ENCODE results near the gene TESK2.

The TESK2 gene

GRCh38 chr1:45331436-45332345, 159.3 kb downstream of the TESK2 start:
- DNase-seq = no peak

DNA sequence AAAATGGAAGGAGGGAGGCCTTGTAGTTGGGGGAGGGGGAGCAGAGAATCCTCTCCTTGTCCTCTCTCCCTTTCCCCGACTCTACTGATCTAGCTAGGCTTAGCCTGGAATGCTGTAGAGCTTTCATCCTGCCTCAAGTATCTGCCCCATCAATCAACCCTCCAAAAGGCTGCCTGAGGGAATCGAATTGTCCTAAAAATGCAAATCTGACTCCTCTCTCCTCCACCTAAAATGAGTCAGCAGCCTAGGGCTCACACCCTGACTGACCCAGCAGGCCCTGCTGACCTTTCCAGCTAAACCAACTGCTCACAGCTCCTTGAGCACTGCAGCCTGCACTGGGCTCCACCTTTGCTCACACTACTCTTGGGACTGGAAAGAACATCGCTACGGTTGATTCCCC, 161.5 kb downstream of the TESK2 start:
- no peak for DNase-seq

- DNase-seq = no peak
Measured at GRCh38 chr1:45328680-45329079, 162.3 kb downstream of the TESK2 start.

DNA sequence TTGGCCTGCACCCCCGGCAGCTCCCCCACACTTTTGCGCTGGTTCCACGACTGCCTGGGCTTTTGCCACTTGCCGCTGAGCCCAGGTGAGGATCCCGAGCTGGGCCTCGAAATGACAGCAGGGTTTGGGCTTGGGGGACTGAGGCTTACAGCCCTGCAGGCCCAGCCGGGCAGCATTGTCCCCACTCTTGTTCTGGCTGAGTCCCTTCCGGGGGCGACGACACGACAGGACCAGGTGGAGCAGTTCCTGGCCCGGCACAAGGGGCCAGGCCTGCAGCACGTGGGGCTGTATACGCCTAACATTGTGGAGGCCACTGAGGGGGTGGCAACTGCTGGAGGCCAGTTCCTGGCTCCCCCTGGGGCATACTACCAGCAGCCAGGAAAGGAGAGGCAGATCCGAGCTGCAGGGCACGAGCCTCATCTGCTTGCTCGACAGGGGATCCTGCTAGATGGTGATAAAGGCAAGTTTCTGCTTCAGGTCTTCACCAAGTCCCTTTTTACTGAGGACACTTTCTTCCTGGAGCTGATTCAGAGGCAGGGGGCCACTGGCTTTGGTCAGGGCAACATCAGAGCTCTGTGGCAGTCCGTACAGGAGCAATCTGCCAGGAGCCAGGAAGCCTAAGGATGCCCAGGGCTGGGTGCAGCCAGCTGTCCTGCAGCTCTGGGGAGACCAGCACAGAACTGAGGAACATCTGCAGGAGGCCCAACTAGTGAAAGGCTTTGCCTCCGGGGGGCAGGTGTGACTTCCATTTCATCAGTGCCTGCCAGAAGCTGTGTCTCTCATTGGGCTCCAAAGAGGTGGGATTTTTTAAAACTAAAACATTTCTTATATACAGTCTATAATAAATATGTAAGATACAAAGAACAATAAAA, 163.1 kb downstream of the TESK2 start:
- DNase-seq = peak; percentile 35

DNA sequence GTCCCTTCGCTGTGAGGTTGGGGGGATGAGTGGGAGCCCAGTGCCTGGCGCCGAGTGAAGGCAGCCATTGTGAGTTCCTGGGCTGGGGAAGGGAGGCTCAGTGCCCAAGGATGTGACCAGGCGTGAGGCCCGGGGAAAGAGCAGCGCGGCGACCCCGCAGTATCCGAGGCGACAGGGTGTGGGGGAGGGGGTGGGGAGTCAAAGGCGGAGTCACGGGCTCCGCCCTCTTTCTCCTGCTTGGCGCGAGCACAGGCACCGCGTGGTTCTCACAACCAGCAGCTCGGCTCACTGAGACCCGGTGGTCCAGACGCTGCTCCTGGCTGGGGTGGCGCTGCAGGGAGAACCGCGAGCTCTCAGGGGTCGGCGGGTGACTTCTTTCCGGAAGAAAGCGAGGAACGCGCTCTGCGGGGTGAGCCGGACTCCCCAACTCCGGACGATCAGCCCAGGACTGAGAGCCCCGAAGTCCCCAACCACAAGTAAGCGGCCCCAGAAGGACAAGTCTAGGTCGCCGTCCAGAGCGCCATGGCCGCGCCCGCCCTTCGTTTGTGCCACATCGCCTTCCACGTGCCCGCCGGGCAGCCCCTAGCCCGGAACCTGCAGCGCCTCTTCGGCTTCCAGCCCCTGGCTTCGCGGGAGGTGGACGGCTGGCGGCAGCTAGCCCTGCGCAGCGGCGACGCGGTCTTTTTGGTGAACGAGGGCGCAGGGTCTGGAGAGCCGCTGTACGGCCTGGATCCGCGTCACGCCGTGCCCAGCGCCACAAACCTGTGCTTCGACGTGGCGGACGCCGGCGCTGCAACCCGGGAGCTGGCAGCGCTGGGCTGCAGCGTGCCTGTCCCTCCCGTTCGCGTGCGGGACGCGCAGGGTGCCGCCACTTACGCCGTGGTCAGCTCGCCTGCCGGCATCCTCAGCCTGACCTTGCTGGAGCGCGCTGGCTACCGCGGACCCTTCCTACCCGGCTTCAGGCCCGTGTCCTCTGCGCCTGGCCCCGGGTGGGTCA, 164.0 kb downstream of the TESK2 start, which contains the start of gene HPDL:
Gene HPDL, plus strand, starts transcription at position 269 of the 997 bp plus-strand sequence. Its CDS starts 254 bp downstream, at position 523.
- DNase-seq = peak; percentile 43

DNA sequence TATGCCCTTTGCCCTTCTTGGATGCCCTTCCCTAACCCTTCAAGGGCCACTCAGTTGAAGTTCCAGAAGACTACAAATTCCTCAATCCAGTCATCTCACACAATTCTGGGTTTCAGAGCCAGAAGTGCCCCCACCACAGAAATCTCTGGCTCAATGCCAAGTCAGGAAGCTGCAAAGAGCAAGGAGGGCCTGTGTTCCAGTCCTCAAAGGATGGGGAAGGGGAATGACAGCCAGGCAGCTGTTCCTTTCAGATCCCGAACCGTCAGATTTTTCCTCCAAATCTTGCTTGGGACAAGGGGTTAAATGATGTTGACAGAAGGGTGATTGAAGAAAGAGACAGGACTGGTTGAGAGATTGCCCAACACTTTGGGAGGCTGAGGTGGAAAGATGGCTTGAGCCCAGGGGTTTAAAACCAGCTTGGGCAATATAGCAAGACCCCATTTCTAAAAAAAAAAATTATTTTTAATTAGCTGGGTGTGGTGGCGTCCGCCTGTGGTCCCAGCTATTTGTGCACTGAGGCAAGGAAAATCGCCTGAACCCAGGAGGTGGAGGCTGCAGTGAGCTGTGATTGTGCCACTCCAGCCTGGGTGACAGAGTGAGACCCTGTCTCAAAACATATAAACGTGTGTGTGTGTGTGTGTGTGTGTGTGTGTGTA, 165.0 kb downstream of the TESK2 start:
- DNase-seq = peak; percentile 36

- no peak for DNase-seq
Measured at GRCh38 chr1:45322486-45323040, 168.4 kb downstream of the TESK2 start.

DNA sequence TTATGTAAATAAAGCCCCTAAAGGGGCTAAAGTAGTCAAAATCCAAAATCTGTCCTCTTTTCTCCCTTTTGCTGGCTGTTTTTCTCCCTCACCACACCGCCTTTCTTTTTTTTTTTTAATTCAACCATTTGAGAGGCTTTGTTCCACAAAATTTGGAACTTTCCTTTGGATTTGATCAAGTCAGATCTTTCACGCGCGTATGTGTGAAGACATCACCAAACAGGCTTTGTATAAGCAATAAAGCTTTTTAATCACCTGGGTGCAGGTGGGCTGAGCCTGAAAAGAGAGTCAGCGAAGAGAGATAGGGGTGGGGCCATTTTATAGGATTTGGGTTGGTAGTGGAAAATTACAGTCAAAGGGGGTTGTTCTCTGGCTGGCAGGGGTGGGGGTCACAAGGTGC, 169.5 kb downstream of the TESK2 start:
- DNase-seq = no peak

- no peak for DNase-seq
Measured at GRCh38 chr1:45319761-45320160, 171.2 kb downstream of the TESK2 start.

- no peak for DNase-seq
Measured at GRCh38 chr1:45317166-45317565, 173.8 kb downstream of the TESK2 start.

GRCh38 chr1:45314266-45314665, 176.7 kb downstream of the TESK2 start:
- DNase-seq = no peak

DNA sequence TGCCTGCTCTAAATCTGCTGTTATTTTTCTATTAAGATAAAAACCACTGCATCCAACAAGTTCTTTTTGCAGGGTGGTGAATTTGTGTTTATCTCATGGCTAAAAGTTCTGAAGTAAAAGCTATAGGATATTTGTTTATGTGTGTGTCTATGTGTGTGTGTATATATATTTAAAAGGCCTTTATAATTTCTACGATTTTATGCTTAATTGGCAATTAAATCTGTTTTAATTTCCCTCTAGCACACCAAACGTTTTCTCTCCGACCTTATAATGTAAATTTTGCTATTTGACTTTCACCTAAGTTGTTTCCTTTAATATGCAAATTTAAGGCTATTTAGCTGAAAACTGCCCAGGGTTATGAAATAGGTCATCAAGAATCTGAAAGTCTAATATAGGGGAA, 184.1 kb downstream of the TESK2 start:
- DNase-seq = no peak

DNA sequence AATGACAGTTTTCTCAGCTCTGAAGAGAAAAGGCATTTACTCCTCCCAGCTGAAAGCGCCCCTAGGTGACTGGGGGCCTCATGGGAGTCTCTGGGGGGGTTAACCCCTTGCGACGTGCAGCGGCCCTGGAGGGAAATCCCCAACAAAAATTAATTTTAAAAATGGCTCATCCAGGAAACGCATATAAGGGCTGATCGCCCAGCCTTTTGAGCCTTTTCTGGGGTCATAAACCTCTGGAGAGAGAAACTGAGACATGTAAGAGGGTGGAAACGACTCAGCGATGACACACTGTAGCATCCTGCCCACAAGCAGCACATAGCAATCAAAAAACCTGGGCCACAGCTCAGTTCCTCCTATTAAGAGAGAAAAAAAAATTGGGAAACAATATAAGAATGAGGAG, 184.6 kb downstream of the TESK2 start:
- no peak for DNase-seq

DNA sequence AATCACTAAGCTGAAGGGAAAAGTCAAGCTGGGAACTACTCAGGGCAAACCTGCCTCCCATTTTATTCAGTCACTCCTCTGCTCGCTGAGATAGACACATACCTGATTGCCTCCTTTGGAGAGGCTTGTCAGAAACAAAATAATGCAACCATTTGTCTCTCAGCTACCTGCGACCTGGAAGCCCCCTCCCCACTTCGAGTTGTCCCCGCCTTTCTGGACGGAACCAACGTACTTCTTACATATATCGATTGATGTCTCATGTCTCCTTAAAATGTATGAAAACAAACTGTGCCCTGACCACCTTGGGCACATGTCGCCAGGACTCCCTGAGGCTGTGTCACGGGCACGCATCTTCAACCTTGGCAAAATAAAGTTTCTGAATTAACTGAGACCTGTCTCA, 185.7 kb downstream of the TESK2 start:
- DNase-seq = no peak

- DNase-seq = no peak
Measured at GRCh38 chr1:45304311-45305081, 186.5 kb downstream of the TESK2 start.

GRCh38 chr1:45303520-45304310, 187.2 kb downstream of the TESK2 start:
- peak; percentile 98 for DNase-seq

DNA sequence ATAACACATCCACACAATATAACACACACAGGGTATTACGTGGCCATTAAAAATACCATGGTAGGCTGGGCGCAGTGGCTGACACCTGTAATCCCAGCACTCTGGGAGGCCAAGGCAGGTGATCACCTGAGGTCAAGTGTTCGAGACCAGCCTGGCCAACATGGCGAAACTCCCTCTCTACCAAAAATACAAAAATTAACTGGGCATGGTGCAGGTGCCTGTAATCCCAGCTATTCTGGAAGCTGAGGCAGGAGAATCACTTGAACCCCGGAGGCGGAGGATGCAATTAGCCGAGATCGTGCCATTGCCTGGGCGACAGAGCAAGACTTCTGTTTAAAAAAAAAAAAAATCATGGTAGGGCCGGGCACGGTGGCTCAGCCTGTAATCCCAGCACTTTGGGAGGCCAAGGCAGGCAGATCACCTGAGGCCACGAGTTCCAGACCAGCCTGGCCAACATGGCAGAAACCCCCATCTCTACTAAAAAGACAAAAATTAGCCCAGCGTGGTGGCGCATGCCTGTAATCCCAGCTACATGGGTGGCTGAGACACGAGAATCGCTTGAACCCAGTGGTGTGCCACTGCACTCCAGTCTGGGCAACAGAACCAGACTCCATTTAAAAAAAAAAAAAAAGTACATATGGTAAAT, 188.3 kb downstream of the TESK2 start:
- DNase-seq = no peak

DNA sequence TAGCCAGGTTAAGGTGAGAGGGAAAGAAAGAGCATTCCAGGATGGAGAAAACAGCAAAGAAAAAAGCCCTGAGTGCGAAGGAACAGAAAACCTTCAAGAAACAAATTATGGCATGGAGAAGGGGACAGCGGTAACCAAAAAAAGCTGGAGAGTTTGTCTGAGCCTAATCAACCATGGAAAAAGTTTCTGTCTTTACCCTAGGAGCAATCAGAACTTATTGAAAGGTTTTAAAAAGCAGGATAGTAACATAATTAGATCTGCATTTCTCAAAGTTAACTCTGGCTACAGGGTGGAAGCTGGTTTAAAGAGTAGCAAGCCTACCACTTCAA, 190.3 kb downstream of the TESK2 start:
- DNase-seq = no peak

DNA sequence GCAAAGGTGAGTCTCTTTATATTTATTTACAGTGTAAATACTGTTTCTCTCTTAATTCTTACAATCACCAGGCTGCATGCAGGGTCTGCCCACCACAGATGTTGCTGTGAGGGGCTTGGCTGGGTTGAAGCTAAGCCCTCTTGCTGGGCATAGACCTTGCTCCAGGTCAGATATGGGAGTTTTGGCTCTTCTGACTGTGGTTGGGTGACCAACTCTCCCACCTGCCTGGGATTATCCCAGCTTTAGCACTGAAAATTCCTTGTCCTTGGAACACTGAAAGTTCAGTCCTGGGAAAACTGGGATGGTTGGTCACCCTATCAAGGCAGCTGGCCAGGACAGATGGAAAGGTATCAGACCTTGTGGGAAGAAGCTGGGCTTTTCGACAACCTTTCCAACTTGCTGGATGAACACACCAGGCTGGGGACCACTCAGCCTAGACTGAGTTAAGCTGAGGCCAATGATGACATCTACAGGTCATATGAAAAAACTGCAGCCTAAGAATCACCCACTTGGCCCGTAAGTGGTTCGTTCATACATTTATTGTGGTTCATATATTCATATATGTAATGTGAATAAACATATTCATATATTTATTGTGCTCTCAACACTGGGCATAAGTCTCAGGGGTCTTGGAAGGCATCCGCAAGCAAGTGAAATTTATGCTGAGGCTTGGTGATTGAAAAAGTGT, 190.8 kb downstream of the TESK2 start:
- peak; percentile 71 for DNase-seq
